ENCODE results near the gene AIG1.
"Not testable (repeated sequence)": the region's sequence is repeated elsewhere in the genome, so short reads cannot be mapped to it uniquely, and the experiment has no call there.

AIG1 gene

DNA sequence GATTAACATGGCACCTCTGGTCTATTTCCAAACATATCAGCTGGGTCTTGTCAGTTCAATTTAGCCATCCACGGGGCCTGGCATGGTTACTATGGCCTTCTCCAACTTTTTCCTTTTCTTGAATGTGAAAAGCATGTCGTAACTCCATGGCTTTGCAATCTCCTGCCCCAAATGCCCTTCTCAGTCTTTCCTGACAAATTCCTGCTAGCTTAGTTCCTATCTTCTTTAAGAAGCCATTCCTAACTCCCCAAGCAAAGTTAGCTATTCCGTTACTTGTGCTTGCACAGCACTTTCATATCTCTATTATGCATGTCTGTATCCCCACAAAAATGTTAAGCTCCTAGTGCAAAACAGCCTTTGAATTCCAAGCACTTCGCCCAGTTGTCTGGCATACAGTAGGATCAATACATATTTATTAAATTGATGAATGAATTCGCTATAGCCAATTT lies 105.6 kb downstream of the AIG1 start:
- H3K9me3 ChIP-seq (ENCODE audit: severe bottlenecking), result no peaks in the 10 kb centered on the region
- ATAC-seq (ENCODE audit: low read depth) (no peak), DNase-seq (ENCODE audit: low spot score) (no peak)
- peaks cover 3% of the 10 kb centered on the region for H3K4me1 ChIP-seq (ENCODE audit: insufficient read depth, poor library complexity, severe bottlenecking)
- TF ChIP-seq, protein P1, sequence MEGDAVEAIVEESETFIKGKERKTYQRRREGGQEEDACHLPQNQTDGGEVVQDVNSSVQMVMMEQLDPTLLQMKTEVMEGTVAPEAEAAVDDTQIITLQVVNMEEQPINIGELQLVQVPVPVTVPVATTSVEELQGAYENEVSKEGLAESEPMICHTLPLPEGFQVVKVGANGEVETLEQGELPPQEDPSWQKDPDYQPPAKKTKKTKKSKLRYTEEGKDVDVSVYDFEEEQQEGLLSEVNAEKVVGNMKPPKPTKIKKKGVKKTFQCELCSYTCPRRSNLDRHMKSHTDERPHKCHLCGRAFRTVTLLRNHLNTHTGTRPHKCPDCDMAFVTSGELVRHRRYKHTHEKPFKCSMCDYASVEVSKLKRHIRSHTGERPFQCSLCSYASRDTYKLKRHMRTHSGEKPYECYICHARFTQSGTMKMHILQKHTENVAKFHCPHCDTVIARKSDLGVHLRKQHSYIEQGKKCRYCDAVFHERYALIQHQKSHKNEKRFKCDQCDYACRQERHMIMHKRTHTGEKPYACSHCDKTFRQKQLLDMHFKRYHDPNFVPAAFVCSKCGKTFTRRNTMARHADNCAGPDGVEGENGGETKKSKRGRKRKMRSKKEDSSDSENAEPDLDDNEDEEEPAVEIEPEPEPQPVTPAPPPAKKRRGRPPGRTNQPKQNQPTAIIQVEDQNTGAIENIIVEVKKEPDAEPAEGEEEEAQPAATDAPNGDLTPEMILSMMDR (IDR thresholded peaks at IDR 0.05; ENCODE audit: poor library complexity, severe bottlenecking), result no peak
- no peak overlapping the region for H3K4me3 ChIP-seq (ENCODE audit: severe bottlenecking)
- H3K27ac ChIP-seq (ENCODE audit: poor library complexity, severe bottlenecking), result no peak overlapping the region
- no peaks in the 10 kb centered on the region for H3K27me3 ChIP-seq (ENCODE audit: insufficient read depth, poor library complexity, severe bottlenecking)
- H3K36me3 ChIP-seq (ENCODE audit: low read depth), result peaks cover 11% of the 10 kb centered on the region

- no peak for DNase-seq (ENCODE audit: low spot score)
- Histone ChIP-seq H3K27me3 (ENCODE audit: insufficient read depth, poor library complexity, severe bottlenecking) (no peaks in the 10 kb centered on the region), H3K9me3 (ENCODE audit: severe bottlenecking) (no peaks in the 10 kb centered on the region), H3K4me3 (ENCODE audit: severe bottlenecking) (no peak overlapping the region), H3K27ac (ENCODE audit: poor library complexity, severe bottlenecking) (no peak overlapping the region), H3K36me3 (ENCODE audit: low read depth) (peaks cover 17% of the 10 kb centered on the region), H3K4me1 (ENCODE audit: insufficient read depth, poor library complexity, severe bottlenecking) (peaks cover 3% of the 10 kb centered on the region)
- ATAC-seq (ENCODE audit: low read depth), result peak; percentile 27; the same call in 2 of the 3 replicates
- TF ChIP-seq, protein P1 (IDR thresholded peaks at IDR 0.05; ENCODE audit: poor library complexity, severe bottlenecking), result no peak
These were observed 106.5 kb downstream of the AIG1 start for GRCh38 chr6:143167224-143167623.

GRCh38 chr6:143168396-143168816 lies 107.7 kb downstream of the AIG1 start:
- not testable (repeated sequence) for H3K27ac ChIP-seq (ENCODE audit: poor library complexity, severe bottlenecking); H3K9me3 ChIP-seq (ENCODE audit: severe bottlenecking); ATAC-seq (ENCODE audit: low read depth); H3K27me3 ChIP-seq (ENCODE audit: insufficient read depth, poor library complexity, severe bottlenecking); DNase-seq (ENCODE audit: low spot score); H3K4me3 ChIP-seq (ENCODE audit: severe bottlenecking); H3K4me1 ChIP-seq (ENCODE audit: insufficient read depth, poor library complexity, severe bottlenecking)
- peaks cover 18% of the 10 kb centered on the region for H3K36me3 ChIP-seq (ENCODE audit: low read depth)

GRCh38 chr6:143169440-143169839 lies 108.8 kb downstream of the AIG1 start:
- ATAC-seq (ENCODE audit: low read depth), result no peak
- Histone ChIP-seq H3K27ac (ENCODE audit: poor library complexity, severe bottlenecking) (no peak overlapping the region), H3K9me3 (ENCODE audit: severe bottlenecking) (no peaks in the 10 kb centered on the region), H3K27me3 (ENCODE audit: insufficient read depth, poor library complexity, severe bottlenecking) (no peaks in the 10 kb centered on the region), H3K4me1 (ENCODE audit: insufficient read depth, poor library complexity, severe bottlenecking) (peaks cover 3% of the 10 kb centered on the region), H3K4me3 (ENCODE audit: severe bottlenecking) (no peak overlapping the region), H3K36me3 (ENCODE audit: low read depth) (peaks cover 21% of the 10 kb centered on the region)
- TF ChIP-seq, protein P1 (IDR thresholded peaks at IDR 0.05; ENCODE audit: poor library complexity, severe bottlenecking), result no peak
- DNase-seq (ENCODE audit: low spot score), result no peak

- Histone ChIP-seq H3K27me3 (ENCODE audit: insufficient read depth, poor library complexity, severe bottlenecking) (no peaks in the 10 kb centered on the region), H3K36me3 (ENCODE audit: low read depth) (peaks cover 21% of the 10 kb centered on the region), H3K4me3 (ENCODE audit: severe bottlenecking) (no peak overlapping the region), H3K9me3 (ENCODE audit: severe bottlenecking) (no peaks in the 10 kb centered on the region), H3K27ac (ENCODE audit: poor library complexity, severe bottlenecking) (no peak overlapping the region), H3K4me1 (ENCODE audit: insufficient read depth, poor library complexity, severe bottlenecking) (peaks cover 3% of the 10 kb centered on the region)
- TF ChIP-seq, protein P1 (IDR thresholded peaks at IDR 0.05; ENCODE audit: poor library complexity, severe bottlenecking), result no peak
- ATAC-seq (ENCODE audit: low read depth) (no peak), DNase-seq (ENCODE audit: low spot score) (no peak)
These were observed 113.8 kb downstream of the AIG1 start for GRCh38 chr6:143174516-143174915.

Measured in RWPE2 (cell line).